GM19328 (cell line): ENCODE results near the gene EP400.

ENCODE experiments used
- ATAC-seq: cut with Tn5 transposase; IDR thresholded peaks from one replicate; pipeline ENCODE4 v1.9.1; 2021; ENCODE audit warnings: mild to moderate bottlenecking, moderate library complexity; ENCODE audit not compliant: unreplicated experiment

The EP400 gene

DNA sequence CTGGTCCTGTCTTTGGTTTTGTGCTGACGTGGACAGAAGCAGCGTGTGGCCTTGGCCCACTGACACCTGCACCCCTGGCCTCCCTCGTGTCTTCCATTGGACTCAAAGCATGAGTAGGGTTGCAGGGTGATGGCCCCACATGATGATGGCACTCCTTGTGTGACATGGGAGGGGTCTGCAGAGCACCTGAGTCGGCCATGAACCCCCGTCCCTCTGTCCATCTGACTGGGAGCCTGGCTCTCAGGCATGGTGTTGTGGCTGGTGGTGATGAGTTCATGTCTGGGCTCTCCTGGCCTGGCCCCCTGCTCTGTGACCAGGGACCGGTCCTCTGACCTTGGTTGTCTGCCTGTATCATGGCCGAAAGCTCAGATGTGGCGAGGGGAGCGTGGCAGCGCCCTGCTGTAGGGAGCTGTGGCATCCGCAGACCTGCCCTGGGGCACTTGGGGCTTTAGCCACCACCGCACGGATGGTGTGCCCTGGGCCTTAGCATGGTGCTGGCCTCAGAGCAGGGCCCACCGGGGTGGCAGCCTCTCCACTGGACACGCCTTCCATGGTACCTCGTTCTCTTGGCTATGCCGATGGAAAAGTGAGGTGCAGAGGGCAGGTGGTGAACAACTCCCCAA lies 38.6 kb upstream of the EP400 start:
- no peak for ATAC-seq

DNA sequence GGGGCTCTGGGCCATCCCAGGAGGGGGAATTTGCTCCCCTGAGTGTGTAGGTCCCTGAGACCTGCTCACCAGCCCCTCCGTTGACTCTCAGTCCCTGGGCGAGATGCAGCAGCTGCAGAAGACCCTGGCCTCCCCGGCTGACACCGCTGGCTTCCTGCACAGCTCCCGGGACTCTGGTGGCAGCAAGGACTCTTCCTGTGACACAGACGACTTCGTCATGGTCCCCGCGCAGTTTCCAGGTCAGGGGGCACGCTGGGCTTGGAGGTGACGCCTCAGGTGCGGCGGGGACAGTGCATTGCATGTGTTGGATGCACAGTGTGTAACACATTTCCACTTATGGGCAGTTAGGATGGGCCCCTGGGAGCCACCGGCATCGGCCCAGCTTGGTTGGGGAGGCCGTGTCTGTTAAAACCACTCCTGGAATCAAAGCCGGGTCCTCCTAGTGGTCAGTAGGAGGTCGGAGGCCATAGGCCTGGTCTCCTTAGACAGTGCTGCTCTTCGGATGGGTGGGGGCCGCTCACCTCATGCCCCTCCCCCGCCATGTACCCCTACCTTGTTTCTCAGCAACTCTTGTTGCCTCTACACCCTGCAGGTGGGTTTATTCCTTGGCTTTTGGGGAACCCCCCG lies 37.8 kb upstream of the EP400 start:
- ATAC-seq, result no peak

- ATAC-seq, result no peak
Observed at GRCh38 chr12:131912518-131913274, 37.0 kb upstream of the EP400 start.

DNA sequence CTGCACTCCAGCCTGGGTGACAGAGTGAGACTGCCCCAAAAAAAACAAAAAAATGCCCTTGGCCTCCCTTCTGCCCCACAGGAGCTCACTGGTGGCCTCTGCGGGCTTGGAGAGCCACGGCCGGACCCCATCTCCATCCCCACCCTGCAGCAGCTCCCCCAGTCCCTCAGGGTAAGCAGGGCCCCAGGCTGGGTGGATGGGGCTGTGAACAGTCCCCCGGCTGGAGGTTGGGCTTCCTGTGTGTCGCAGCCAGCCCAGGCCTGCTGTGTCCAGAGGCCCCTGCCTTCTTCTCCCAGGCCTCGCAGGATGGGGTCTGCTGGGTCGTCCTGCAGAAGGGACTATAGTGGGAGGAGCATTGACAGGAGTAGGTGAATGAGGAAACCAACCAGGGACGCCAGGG lies 36.1 kb upstream of the EP400 start:
- no peak for ATAC-seq

GRCh38 chr12:131914179-131914702 lies 35.5 kb upstream of the EP400 start:
- ATAC-seq, result no peak

DNA sequence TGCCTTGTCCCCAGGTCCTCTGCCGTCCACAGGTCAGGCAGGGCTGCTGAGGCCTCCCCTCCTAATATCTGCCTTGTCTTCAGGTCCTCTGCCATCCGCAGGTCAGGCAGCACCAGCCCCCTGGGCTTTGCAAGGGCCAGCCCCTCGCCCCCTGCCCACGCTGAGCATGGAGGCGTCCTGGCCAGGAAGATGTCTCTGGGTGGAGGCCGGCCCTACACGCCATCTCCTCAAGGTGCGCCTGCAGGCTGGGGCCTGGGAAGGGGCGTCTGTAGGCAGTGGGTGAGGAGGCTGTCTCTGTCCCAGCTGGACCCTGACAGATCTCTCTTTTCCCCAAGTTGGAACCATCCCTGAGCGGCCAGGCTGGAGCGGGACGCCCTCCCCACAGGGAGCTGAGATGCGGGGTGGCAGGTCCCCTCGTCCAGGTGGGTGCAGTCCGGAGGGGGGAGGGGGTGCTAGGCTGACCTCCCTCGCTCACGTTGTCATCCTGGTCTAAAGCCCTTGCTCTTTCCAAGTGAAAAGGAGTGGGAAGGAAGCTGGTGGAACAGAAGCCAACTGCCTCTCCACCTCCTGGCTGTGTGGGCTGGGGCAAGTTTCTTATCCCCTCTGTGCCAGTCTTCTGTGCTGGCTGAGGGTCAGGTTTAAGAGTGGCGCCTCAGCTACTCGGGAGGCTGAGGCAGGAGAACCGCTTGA lies 34.6 kb upstream of the EP400 start:
- no peak for ATAC-seq

- no peak for ATAC-seq
Observed at GRCh38 chr12:131915823-131916222, 33.9 kb upstream of the EP400 start.

GRCh38 chr12:131916306-131917138 lies 33.2 kb upstream of the EP400 start:
- no peak for ATAC-seq

GRCh38 chr12:131917139-131917710 lies 32.5 kb upstream of the EP400 start:
- ATAC-seq, result no peak

GRCh38 chr12:131917711-131918306 lies 31.9 kb upstream of the EP400 start:
- no peak for ATAC-seq

- ATAC-seq, result no peak
Observed at GRCh38 chr12:131918311-131919050, 31.3 kb upstream of the EP400 start.

GRCh38 chr12:131919051-131919347 lies 30.7 kb upstream of the EP400 start:
- no peak for ATAC-seq

- no peak for ATAC-seq
Observed at GRCh38 chr12:131919366-131920156, 30.2 kb upstream of the EP400 start.

- ATAC-seq, result no peak
Observed at GRCh38 chr12:131920157-131920508, 29.6 kb upstream of the EP400 start.

- ATAC-seq, result no peak
Observed at GRCh38 chr12:131920902-131921840, 28.6 kb upstream of the EP400 start.

DNA sequence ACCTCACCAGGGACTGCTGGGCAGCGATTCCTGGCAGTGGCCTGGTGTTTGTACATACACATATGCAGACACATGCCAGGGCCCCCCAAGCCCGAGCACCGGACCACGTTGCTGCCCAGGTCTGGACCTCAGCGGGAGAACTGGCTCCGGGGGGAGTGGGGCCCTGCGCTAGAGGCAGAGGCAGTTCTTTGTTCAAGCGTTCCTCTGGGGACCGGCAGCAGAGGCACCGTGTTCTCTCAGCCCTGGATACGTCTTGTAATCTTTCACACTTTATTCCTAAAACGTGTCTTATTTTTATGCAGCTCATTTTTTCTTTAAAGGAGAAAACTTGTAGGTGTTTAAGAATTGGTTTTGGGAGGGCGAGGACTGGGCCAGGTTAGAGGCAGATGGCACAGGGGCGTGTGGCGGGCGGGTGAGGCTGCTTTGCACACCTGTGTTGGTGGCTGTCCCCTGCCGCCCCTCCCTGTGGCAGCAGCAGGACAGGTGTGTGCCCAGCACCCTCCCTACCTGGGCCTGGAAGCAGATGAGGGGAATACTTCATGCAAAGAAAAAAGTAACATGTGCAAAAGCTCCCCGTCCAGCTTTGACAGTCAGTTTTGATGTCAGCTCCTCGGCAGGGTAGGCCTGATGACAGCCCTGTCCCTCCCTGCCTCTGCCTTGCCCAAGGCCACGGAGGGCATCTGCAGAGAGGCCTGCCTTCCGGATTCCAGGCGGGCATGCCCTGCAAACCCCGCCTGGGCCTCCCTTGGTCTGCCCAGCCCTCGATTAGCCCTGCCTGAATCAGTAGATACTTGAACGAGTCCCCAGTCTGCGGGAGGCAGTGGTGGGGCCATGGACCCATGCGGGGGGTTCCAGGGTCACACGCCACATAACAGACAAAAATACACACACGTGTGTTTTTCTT lies 27.6 kb upstream of the EP400 start:
- ATAC-seq, result no peak
